Prostate gland (tissue), 2 donors: ENCODE results near the gene PERP.

ENCODE experiments used
- CTCF ChIP-seq, 4 experiments: fragments of 200-600 bp in 2 of 4; fragments of 450-650 bp in 2 of 4; sonication (generic) in 2 of 4; IDR thresholded peaks; 1 replicate in 3 of 4; 2 replicates in 1 of 4; pipeline ENCODE4 v1.5.1; 2016 to 2019; ENCODE audit warnings: antibody characterized with exemption in 4 of 4, mild to moderate bottlenecking in 2 of 4, moderate library complexity in 2 of 4
- POLR2A ChIP-seq: fragments of 450-650 bp; IDR thresholded peaks from one replicate; pipeline ENCODE4 v1.6.1; 2016; ENCODE audit warnings: antibody characterized with exemption, mild to moderate bottlenecking
- POLR2AphosphoS5 ChIP-seq: sonication (generic); formaldehyde crosslinking; IDR thresholded peaks from one replicate; pipeline ENCODE4 v1.6.1; 2017; ENCODE audit warnings: antibody characterized with exemption

GRCh38 chr6:138107078-138107751 is at the start of gene PERP:
- peak in 2 of 4 experiments; percentile 32 to 33 for TF ChIP-seq CTCF (IDR thresholded peaks at IDR 0.05)
- TF ChIP-seq POLR2AphosphoS5, result peak; percentile 15
- TF ChIP-seq POLR2A, result peak; percentile 96
